ENCODE measurements around the gene SPON1.
"Not testable (repeated sequence)": the region's sequence is repeated elsewhere in the genome, so short reads cannot be mapped to it uniquely, and the experiment has no call there.

SPON1 gene

GRCh38 chr11:14029971-14030920 is 67.7 kb downstream of the SPON1 start:
- no peak overlapping the region for H3K4me2 ChIP-seq (ENCODE audit: insufficient read depth, low read length)
- no peak overlapping the region for H2AFZ ChIP-seq (ENCODE audit: low read depth, low read length)
- no peaks in the 10 kb centered on the region for H3K79me2 ChIP-seq (ENCODE audit: insufficient read depth, low read length)
- H3K4me1 ChIP-seq (ENCODE audit: insufficient read depth, low read length): no peaks in the 10 kb centered on the region
- peaks cover 12% of the 10 kb centered on the region for H3K27me3 ChIP-seq (ENCODE audit: insufficient read depth, low read length, poor library complexity)
- TF ChIP-seq EZH2 (IDR thresholded peaks at IDR 0.05; ENCODE audit: borderline replicate concordance, low read depth, low read length, severe bottlenecking): no peak
- TF ChIP-seq CTCF (IDR thresholded peaks at IDR 0.05; ENCODE audit: borderline replicate concordance, extremely low read depth, low read length, poor library complexity, severe bottlenecking): no peak
- ATAC-seq (ENCODE audit: insufficient read depth, low read depth) (no peak), DNase-seq (no peak)
- no peaks in the 10 kb centered on the region for H3K9me3 ChIP-seq (ENCODE audit: insufficient read depth, low read length, severe bottlenecking)
- no peaks in the 10 kb centered on the region for H3K36me3 ChIP-seq (ENCODE audit: insufficient read depth, low read length)
- no peaks in the 10 kb centered on the region; the same call in 1 of the 2 replicates for H4K20me1 ChIP-seq (ENCODE audit: insufficient read depth, low read length)
- no peak overlapping the region for H3K4me3 ChIP-seq (ENCODE audit: low read depth in 1 of 2, low read length in 2 of 2)
- H3K27ac ChIP-seq (ENCODE audit: low read length): no peak overlapping the region
- no peak overlapping the region for H3K9ac ChIP-seq (ENCODE audit: low read depth, low read length)

- not testable (repeated sequence) for H3K4me1 ChIP-seq (ENCODE audit: insufficient read depth, low read length); H3K9ac ChIP-seq (ENCODE audit: low read depth, low read length); H4K20me1 ChIP-seq (ENCODE audit: insufficient read depth, low read length); H3K36me3 ChIP-seq (ENCODE audit: insufficient read depth, low read length); H2AFZ ChIP-seq (ENCODE audit: low read depth, low read length); DNase-seq; H3K79me2 ChIP-seq (ENCODE audit: insufficient read depth, low read length); H3K9me3 ChIP-seq (ENCODE audit: insufficient read depth, low read length, severe bottlenecking); H3K27ac ChIP-seq (ENCODE audit: low read length); H3K4me2 ChIP-seq (ENCODE audit: insufficient read depth, low read length); H3K27me3 ChIP-seq (ENCODE audit: insufficient read depth, low read length, poor library complexity); H3K4me3 ChIP-seq (ENCODE audit: low read depth in 1 of 2, low read length in 2 of 2); ATAC-seq (ENCODE audit: insufficient read depth, low read depth)
Observed at GRCh38 chr11:14035526-14035925, 73.0 kb downstream of the SPON1 start.

- Histone ChIP-seq H3K27me3 (ENCODE audit: insufficient read depth, low read length, poor library complexity) (no peaks in the 10 kb centered on the region), H3K4me3 (ENCODE audit: low read depth in 1 of 2, low read length in 2 of 2) (no peak overlapping the region), H3K4me1 (ENCODE audit: insufficient read depth, low read length) (no peaks in the 10 kb centered on the region), H4K20me1 (ENCODE audit: insufficient read depth, low read length) (no peaks in the 10 kb centered on the region), H3K9me3 (ENCODE audit: insufficient read depth, low read length, severe bottlenecking) (no peaks in the 10 kb centered on the region), H3K79me2 (ENCODE audit: insufficient read depth, low read length) (no peaks in the 10 kb centered on the region), H3K36me3 (ENCODE audit: insufficient read depth, low read length) (no peaks in the 10 kb centered on the region), H3K4me2 (ENCODE audit: insufficient read depth, low read length) (no peak overlapping the region), H3K27ac (ENCODE audit: low read length) (no peak overlapping the region), H2AFZ (ENCODE audit: low read depth, low read length) (no peak overlapping the region), H3K9ac (ENCODE audit: low read depth, low read length) (no peak overlapping the region)
- TF ChIP-seq EZH2 (IDR thresholded peaks at IDR 0.05; ENCODE audit: borderline replicate concordance, low read depth, low read length, severe bottlenecking): no peak
- no peak for ATAC-seq (ENCODE audit: insufficient read depth, low read depth)
- no peak for DNase-seq
Observed at GRCh38 chr11:14036469-14036868, 73.9 kb downstream of the SPON1 start.

GRCh38 chr11:14041040-14041439 is 78.5 kb downstream of the SPON1 start:
- H3K27ac ChIP-seq (ENCODE audit: low read length): no peak overlapping the region
- DNase-seq: no peak

More at GRCh38 chr11:14041040-14041439, 78.5 kb downstream of the SPON1 start:
- H3K27me3 ChIP-seq (ENCODE audit: insufficient read depth, low read length, poor library complexity): no peaks in the 10 kb centered on the region
- no peaks in the 10 kb centered on the region for H3K9me3 ChIP-seq (ENCODE audit: insufficient read depth, low read length, severe bottlenecking)
- H3K4me1 ChIP-seq (ENCODE audit: insufficient read depth, low read length): no peaks in the 10 kb centered on the region
- no peak for ATAC-seq (ENCODE audit: insufficient read depth, low read depth)
- no peaks in the 10 kb centered on the region for H3K79me2 ChIP-seq (ENCODE audit: insufficient read depth, low read length)
- H3K4me2 ChIP-seq (ENCODE audit: insufficient read depth, low read length): no peak overlapping the region
- H3K4me3 ChIP-seq (ENCODE audit: low read depth in 1 of 2, low read length in 2 of 2): no peak overlapping the region
- H2AFZ ChIP-seq (ENCODE audit: low read depth, low read length): no peak overlapping the region
- peak; percentile 25 for TF ChIP-seq CTCF (IDR thresholded peaks at IDR 0.05; ENCODE audit: borderline replicate concordance, extremely low read depth, low read length, poor library complexity, severe bottlenecking)
- no peak for TF ChIP-seq EZH2 (IDR thresholded peaks at IDR 0.05; ENCODE audit: borderline replicate concordance, low read depth, low read length, severe bottlenecking)
- H3K9ac ChIP-seq (ENCODE audit: low read depth, low read length): no peak overlapping the region
- H3K36me3 ChIP-seq (ENCODE audit: insufficient read depth, low read length): no peaks in the 10 kb centered on the region
- no peaks in the 10 kb centered on the region for H4K20me1 ChIP-seq (ENCODE audit: insufficient read depth, low read length)
